A549 (cell line): ENCODE measurements around the gene CALHM3. TPM values are rescaled to one million over a fixed set of nuclear protein-coding genes. Genes with fewer than 3 reads are reported as not detected.

Experiments used
- ATAC-seq, 2 experiments: fragments of 200-7000 bp in 1 of 2; fragments of >200 bp in 1 of 2; cut with Nextera tagmentation in 1 of 2; cut with Tn5 transposase in 1 of 2; 3 replicates each; pipeline versions ENCODE4 v1.8.0 to v1.9.1; 2018 to 2020; ENCODE audit warnings: mild to moderate bottlenecking in 1 of 2, moderate library complexity in 1 of 2
- CTCF ChIA-PET: fragments of 300-600 bp; sonication (Branson Sonifier 250); formaldehyde crosslinking; extraction: SDS; loops from one replicate; lab custom pipeline; 2021; ENCODE audit warnings: antibody characterized with exemption, inconsistent platforms; lab: Yijun Ruan, JAX
- POLR2A ChIA-PET: fragments of 350-600 bp; formaldehyde crosslinking; extraction: SDS; loops from one replicate; lab custom pipeline; 2021; ENCODE audit warnings: antibody characterized with exemption, inconsistent platforms; lab: Yijun Ruan, JAX
- DNase-seq, 2 experiments: peaks; one replicate each; pipeline versions ENCODE4 v3.0.0 to v3.0.0-alpha.2; 2011 to 2016; ENCODE audit warnings: low read depth in 1 of 2, low spot score in 1 of 2
- FAIRE-seq: peaks from 2 replicates; lab custom pipeline; 2011; peaks lifted over from hg19 to GRCh38; lab: Jason Lieb, UNC
- H3K27ac ChIP-seq, 2 experiments: fragments of >200 bp; sonication (Bioruptor Twin); formaldehyde crosslinking; 3 replicates each; pipeline ENCODE4 v1.5.1; 2016 to 2017
- H3K4me1 ChIP-seq: fragments of >200 bp; sonication (Bioruptor Twin); formaldehyde crosslinking; 3 replicates; pipeline ENCODE4 v1.6.1; 2016
- H3K4me2 ChIP-seq: fragments of >200 bp; sonication (Bioruptor Twin); formaldehyde crosslinking; 3 replicates; pipeline ENCODE4 v1.6.1; 2016
- H3K4me3 ChIP-seq: fragments of >200 bp; sonication (Bioruptor Twin); formaldehyde crosslinking; 3 replicates; pipeline ENCODE4 v1.5.1; 2016
- H3K9me3 ChIP-seq: fragments of >200 bp; sonication (Bioruptor Twin); formaldehyde crosslinking; 3 replicates; pipeline ENCODE4 v1.6.1; 2016
- BCL3 ChIP-seq: fragments of >200 bp; sonication (Bioruptor Twin); formaldehyde crosslinking; IDR thresholded peaks from 3 replicates; pipeline ENCODE4 v1.6.1; 2016
- EHMT2 ChIP-seq: fragments of 200-600 bp; sonication (generic); IDR thresholded peaks from 2 replicates; pipeline ENCODE4 v1.6.1; 2016; ENCODE audit warnings: antibody characterized with exemption, low read depth, mild to moderate bottlenecking, moderate library complexity
- ELK1 ChIP-seq: fragments of 150-350 bp; IDR thresholded peaks from 2 replicates; pipeline ENCODE4 v1.6.1; 2014; ENCODE audit warnings: low read depth, mild to moderate bottlenecking, low read length
- FOSB ChIP-seq: fragments of 250-450 bp; sonication (Bioruptor Pico); IDR thresholded peaks from 2 replicates; pipeline ENCODE4 v1.5.0; 2020; ENCODE audit warnings: mild to moderate bottlenecking, moderate library complexity
- GATA3 ChIP-seq: IDR thresholded peaks from 2 replicates; pipeline ENCODE4 v1.6.1; 2012; ENCODE audit warnings: borderline replicate concordance
- HDAC2 ChIP-seq: fragments of 200-600 bp; sonication (generic); IDR thresholded peaks from 2 replicates; pipeline ENCODE4 v1.6.1; 2016
- HOXB13 ChIP-seq: fragments of 250-450 bp; sonication (Bioruptor Pico); IDR thresholded peaks from 2 replicates; pipeline ENCODE4 v1.5.0; 2020; ENCODE audit warnings: low read depth, mild to moderate bottlenecking, moderate library complexity
- MAFK ChIP-seq: fragments of 450-650 bp; IDR thresholded peaks from 2 replicates; pipeline ENCODE4 v1.6.1; 2014; ENCODE audit not compliant: partially characterized antibody
- MAX ChIP-seq: IDR thresholded peaks from 2 replicates; pipeline ENCODE4 v1.6.1; 2012
- PBX3 ChIP-seq: IDR thresholded peaks from 2 replicates; pipeline ENCODE4 v1.6.1; 2012
- PHF8 ChIP-seq: fragments of 200-600 bp; sonication (generic); IDR thresholded peaks from 2 replicates; pipeline ENCODE4 v1.6.1; 2016; ENCODE audit warnings: low read depth, mild to moderate bottlenecking, antibody characterized with exemption, moderate library complexity, borderline replicate concordance
- POLR2A ChIP-seq: IDR thresholded peaks from 2 replicates; pipeline ENCODE4 v1.6.1; 2012; ENCODE audit warnings: mild to moderate bottlenecking, low read length
- RCOR1 ChIP-seq: fragments of 150-350 bp; IDR thresholded peaks from 2 replicates; pipeline ENCODE4 v1.6.1; 2014; ENCODE audit warnings: antibody characterized with exemption, low read length, low read depth
- TFCP2L1 ChIP-seq: fragments of 250-450 bp; sonication (Bioruptor Pico); IDR thresholded peaks from 2 replicates; pipeline ENCODE4 v1.5.0; 2021; ENCODE audit warnings: mild to moderate bottlenecking
- USF2 ChIP-seq: fragments of 450-650 bp; IDR thresholded peaks from 2 replicates; pipeline ENCODE4 v1.6.1; 2014; ENCODE audit warnings: antibody characterized with exemption
- WGBS: methylation state at CpG from one replicate; pipeline ENCODE4 v1.1.6; 2017; ENCODE audit errors: missing lambda C conversion rate; 5-methylcytosine and 5-hydroxymethylcytosine counted together
- polyA plus RNA-seq, 4 experiments: library from polyadenylated mRNA; depleted of rRNA in 3 of 4; stranded (reverse); fragments of >200 nt; fragmentation: RNase III in 1 of 4; extraction: RNeasy Plus Mini Kit Qiagen cat#74134 plus additional on column Dnase treatment in 1 of 4; gene quantifications; 2 replicates in 3 of 4; 3 replicates in 1 of 4; pipeline ENCODE4 v1.2.3, GENCODE V29; 2011 to 2017

CALHM3 gene
- polyA plus RNA-seq, 2 of the 4 experiments (the other 2 are of a cell fraction), result 0.08 to 0.21 TPM

- TF ChIP-seq EHMT2, result no peak
- TF ChIP-seq FOSB (CRISPR knock-in tag), result no peak
- no peak for TF ChIP-seq GATA3
- no peak for TF ChIP-seq HDAC2
- TF ChIP-seq TFCP2L1 (CRISPR knock-in tag), result no peak
- TF ChIP-seq RCOR1, result no peak
- no peak for TF ChIP-seq ELK1
- TF ChIP-seq MAX, result no peak
- TF ChIP-seq HOXB13 (CRISPR knock-in tag), result no peak
- TF ChIP-seq, all 56 proteins: peak for 0
These were observed 16.3 kb upstream of the CALHM3 start (continued) for GRCh38 chr10:103495321-103495720.

GRCh38 chr10:103493916-103494877, 15.2 kb upstream of the CALHM3 start:
- no peak for FAIRE-seq

More at GRCh38 chr10:103493916-103494877, 15.2 kb upstream of the CALHM3 start:
- TF ChIP-seq FOSB (CRISPR knock-in tag) (no peak), MAFK (no peak), BCL3 (no peak), PHF8 (no peak), POLR2A (no peak), PBX3 (no peak), USF2 (no peak)
- Histone ChIP-seq H3K4me1 (peaks cover 13% of the 10 kb centered on the region), H3K27ac (peak overlapping the region; percentile 35 to 84; a peak in 4 of 6 replicates), H3K4me3 (peak overlapping the region; percentile 76), H3K4me2 (peak overlapping the region; percentile 100), H3K9me3 (no peaks in the 10 kb centered on the region)
- DNase-seq, result no peak
- peak in 1 of 2 experiments; percentile 10; a peak in 2 of 6 replicates for ATAC-seq
- WGBS, result 28% methylated on average over 29 of the region's 92 CpGs
- ChIA-PET POLR2A (no interaction called here), CTCF (interaction anchor here (1.2 to 4.0 kb wide), 8 partner anchors 9 to 77 kb away, joined by 3 to 17 read pairs (median 5); no protein-coding TSS in a partner anchor)
